NCI-H128 (cell line): ENCODE data around the gene VENTX.

Experiments
- DNase-seq: peaks from one replicate; lab custom pipeline; 2025; ENCODE audit not compliant: unreplicated experiment; lab: John Stamatoyannopoulos, UW

VENTX gene

DNA sequence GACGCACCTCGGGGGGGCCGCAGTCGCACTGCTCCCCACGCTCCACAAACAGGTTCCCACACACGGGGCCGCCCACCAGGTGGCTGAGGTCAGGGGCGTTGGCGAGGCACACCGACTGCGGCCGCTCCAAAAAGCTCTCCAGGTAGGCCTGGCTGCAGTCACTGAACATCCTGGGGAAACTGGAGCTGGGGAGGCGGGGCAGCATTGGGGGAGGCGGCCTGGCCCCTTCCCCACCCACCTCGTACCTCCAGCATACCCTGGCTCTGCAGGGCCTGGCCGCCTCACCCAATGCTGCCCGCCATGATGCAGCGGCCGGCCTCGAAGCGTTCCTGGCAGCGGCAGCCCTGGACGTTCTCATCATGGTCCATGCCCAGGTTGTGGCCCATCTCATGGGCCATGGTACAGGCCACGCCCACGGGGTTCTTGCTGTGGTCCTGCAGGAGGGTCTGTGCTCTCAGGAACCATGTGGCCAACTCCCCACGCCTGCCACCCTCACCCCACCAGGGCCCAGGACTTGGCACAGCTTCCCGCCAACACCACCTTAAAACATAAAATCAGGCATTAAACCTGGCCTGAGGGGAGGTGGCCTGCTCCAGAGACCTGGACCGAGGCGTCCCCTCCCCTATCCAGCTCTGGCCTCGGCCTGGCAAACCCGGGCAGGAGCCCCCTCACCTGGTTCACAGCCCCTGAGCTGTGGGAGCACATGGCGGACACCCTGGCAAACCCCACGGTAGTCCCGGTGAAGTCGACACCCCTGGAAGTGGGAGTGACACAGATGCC, 34.1 kb downstream of the VENTX start:
- DNase-seq, result no peak

DNA sequence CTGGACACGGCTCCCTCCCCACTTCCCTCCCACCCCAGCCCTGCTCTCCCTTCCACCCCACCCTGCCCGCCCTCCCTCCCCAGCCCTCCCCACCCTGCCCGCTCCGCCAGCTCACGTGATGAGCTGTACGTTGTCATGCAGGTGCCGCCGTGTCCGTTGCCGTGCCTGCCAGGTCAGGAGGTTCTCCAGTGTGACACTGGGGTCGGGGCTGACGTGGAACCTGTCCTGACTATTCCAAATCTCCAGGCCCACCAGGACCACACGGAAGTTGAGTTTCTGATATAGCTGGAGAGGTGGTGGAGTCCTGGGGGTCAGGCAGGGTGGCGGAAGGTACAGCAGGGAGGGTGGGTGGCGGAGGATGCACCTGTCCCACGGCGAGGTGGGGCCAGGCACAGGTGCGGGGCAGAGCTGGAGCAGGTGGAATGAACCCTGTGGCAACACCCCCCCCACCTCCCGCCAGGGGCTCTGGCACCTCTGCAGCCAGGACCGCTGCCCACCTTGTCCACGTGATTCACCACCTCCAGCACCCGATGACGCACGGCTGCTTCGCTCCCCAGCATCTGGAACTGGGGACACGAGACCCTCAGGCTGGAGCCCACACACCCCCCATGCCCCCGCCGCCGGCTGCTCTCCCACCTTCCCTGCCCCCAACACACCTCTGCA, 34.8 kb downstream of the VENTX start:
- no peak for DNase-seq

DNA sequence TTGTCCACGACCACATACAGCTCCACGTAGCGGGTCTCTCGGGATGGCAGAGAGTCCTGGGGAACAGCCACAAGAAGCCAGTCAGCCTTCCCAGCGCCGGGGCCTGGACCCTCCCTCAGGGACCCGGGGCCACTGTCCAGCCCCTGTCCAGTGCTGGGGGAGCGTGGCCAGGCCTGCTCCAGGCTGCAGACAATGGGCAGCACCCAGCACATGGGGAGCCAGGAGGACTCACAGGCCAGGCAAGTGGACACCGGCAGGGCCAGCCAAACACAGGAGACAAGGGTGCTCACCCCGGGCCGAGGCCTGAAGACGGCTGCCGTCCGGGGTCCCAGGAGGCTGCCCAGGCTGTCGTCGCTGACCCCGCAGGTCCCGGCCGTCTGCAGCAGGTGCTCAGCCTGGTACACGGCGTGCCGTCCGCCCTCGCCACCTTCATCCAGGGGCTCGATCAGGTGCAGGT, 35.3 kb downstream of the VENTX start:
- DNase-seq, result no peak

DNA sequence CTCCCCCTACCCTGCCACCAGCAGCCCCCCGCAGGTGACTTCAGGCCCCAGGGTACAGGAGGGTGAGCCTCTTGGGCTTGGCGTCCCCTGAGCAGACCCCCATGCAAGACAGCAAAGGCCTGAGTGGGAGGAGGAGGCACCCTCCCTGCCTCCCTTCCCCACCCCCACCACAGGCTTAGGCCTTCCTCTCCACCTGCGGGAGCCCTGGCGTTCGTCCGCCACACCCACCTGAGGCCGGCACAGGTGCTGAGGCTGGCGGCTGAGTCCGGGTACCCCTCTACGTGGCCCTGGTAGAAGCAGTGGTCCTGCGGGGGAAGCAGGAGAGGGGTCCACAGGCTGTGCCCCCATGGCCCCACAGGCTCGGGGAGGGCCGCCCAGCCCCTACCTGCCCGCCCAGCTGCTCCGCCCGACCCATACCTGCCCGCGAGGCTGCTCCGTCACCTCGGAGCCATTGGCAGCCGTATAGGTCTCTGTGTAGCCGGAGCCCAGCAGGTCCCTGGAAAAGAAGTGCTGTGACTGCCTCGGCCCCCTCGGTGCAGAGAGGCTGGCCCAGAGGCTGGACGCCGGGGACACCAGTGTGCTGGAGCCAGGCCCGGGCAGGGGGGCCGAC, 36.0 kb downstream of the VENTX start:
- no peak for DNase-seq

DNA sequence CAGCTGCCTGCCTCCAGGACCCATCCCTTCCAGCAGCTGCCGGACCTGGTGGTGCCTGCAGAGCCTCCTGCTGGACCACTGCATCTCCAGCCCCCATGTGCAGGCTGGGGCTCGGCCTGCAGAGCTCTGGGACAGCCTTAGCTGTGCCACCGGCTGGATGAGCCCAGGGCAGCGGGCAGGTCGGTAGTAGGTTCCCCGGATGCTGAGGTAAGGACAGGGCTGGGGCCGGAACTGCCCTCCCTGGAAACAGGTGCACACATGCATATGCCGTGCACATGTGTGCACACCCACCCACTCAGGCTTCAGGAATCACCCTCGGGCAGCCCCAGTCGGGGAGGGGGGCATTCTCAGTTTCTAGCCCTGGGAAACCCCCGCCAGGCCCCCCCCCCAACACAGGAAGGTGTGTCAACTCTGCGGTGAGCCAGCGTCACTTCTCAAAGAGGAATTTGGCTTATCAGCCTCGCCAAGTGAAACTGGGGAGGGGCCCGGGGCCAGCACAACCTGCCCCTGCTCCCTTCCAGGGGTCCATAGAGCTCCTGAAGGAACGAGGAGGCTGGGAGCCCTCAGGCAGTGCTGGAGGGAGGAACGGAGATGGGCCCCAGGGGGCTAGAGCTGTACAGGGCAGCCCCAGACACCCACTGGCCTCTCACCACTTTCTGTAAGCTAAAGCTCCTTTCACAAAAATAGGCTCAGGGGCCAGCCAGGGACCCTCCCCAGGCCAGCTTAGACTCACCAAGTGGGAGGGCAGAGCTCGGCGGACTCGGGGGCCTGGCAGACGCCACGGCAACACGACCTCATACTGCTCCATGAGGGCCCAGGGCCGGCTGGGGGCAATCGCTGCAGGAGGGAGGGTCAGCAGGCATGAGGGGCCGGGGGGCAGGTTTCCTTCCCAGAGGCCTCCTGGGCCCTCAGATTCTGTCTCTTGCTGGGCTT, 37.4 kb downstream of the VENTX start:
- no peak for DNase-seq

DNA sequence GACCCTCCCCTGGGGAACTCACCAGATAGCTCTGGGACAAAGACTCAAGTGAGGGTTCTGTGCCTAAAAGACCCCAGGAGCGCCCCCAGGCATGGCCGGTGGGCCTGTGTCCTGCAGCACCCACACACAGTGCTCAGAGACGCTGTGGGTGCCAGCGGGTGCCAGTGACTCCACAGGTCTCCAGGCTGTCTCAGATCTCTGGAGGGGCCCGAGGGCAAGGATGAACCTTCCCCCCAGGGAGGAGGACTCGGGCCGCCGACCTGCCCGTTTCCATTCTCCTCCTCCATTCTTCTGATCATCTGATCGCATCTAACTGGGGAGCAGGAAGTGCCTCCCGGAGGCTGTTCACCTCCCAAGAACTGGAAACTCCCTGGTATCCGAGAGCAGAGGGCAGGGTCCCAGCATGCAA, 38.0 kb downstream of the VENTX start:
- no peak for DNase-seq

DNA sequence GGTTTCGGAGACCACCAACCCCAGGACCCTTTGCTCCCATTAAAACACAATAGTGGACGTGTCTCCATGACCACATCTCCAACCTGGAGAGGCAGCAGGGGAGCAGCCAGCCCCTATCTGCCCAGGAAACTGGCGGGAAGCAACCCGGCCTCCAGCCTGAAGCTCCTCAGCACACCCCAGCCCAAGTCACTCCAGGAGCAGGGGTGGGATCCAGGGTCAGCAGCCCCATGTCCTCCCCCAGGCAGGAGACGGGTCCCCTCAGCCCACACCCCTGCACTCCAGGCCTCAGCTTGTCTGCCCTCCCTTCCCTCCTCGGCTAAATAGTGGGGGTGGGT, 38.4 kb downstream of the VENTX start:
- DNase-seq, result no peak

DNA sequence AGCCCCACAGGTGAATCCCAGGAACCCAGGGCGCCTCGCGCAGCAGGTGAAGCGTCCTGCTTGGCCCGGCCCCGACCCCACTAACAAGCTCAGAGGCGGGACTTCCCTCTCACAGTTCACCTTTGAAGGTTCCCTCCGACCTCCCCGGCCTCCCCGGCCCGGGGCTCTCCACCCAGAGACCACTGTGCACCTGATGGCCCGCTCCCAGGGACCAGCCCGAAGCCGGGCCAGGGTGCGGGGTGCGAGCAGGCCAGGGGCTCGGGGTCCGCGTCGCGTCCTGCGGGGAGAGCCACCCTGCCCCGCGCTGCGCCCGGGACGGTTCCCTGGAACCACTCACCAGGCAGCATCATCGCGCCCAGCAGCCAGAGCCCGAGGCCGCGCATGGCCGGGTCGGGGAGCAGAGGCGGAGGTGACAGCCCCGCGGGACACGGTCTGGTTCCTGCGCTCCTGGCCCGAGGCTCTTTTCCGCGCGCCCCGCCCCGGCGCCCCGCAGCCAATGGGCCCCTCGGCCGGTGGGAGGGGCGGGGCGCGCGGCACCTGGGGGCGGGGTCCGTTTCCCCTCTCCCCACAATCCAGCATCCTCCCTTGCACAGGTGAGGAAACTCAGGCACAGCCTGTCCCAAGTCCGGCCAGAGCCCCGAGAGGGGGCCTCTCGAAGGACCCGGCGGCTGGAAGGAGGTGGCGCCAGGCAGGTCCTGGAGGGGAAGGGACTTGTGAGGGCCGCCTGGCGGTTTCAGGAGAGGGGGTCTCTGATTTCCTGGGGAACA, 39.0 kb downstream of the VENTX start, which contains the start of gene ADAM8:
ADAM8 (minus strand) TSS at position 434 of the 767 bp plus-strand sequence; CDS start at position 383, 51 bp downstream.
- no peak for DNase-seq

DNA sequence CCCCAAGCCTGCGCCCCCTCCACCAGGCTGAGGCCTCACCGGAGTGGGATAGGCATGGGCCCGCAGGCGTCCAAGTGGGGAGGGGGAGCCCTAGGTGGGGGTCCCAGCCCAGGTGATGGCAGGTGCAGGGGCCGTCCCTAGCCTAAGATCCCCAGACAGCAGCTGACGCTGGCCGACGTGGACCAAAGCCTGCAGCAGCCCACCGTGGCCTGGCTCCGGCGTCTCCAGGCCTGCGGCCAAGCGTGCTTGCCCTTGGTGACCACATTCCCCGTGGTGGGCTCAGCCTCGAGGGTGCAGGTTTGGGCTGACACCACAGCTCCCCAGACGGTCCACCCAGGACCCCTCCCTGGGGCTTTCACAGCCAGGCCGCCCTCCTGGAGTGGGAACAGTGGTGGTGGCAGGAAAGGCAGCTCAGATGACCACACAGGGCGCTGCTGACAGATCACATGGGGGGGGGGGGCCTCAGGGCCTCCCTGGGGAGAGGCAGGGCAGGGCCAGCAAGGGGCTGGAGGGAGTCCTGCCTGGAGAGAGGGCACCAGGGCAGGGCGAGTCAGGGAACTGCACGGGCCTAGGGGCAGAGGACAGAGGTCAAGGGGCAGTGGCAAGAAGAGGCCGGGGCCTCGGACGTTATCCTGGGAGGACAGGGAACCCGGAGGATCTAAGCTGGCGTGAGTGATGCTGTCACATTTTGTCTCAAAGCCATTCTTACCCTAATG, 39.8 kb downstream of the VENTX start:
- DNase-seq, result no peak

DNA sequence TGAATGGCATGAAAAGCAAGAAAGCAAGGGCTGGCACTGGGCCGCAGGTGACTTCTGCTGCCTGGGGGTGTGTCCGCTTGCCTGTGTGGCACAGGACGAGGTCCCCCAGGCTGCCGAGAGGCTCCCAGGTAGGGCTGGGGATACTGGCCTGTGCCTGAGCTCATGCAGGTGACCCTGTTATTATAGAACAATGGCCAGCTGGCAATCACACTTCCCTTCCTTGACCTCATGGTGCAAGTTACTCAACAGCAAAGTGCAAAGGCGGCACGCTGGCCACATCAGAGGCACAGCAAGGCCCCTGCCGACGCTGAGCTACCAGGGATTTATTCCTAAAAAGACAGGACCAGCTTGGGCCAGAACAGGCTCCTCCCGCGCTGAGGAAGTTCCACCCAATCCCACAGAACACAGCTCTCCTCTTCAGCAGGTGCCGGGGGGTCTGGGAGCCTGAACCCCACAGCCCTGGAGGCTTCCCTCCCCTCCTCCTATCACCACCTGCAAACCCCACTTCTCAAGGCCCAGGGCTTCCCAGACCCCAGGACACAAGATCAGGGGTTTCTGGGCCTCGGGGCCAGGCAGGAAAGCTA, 40.4 kb downstream of the VENTX start:
- no peak for DNase-seq

DNA sequence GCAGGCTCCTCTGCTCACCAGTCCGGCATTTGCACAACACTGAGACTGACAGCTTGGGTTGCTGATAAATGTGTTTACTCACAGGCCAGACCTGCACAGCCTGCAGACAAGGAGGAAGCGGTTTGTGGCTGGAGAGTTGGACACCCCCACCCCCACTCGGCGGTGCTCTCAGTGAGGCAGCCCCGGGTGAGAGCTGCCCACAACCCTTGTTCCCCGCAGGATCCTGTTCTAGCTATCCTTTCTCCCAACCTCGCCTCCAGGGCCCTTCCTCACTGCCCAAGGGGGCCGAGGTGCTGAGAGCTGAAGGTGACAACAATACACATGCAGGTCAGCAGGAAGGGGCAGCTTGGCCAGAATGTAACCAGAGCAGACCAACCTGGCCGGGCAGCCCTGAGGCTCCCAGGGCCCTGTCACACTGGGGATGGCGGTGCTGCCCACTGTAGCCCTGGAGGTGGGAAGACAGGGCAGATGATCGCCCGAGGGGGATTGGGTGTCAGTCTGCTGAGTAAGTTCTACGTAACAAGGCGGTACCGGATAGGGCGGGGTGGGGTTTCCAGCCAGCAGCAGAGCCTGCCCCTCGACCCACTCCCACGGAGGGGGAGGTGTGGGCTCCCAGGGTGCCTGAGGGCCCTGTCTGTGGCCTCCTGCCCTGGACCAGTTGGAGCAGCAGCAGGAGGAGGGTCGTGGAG, 41.1 kb downstream of the VENTX start:
- no peak for DNase-seq

DNA sequence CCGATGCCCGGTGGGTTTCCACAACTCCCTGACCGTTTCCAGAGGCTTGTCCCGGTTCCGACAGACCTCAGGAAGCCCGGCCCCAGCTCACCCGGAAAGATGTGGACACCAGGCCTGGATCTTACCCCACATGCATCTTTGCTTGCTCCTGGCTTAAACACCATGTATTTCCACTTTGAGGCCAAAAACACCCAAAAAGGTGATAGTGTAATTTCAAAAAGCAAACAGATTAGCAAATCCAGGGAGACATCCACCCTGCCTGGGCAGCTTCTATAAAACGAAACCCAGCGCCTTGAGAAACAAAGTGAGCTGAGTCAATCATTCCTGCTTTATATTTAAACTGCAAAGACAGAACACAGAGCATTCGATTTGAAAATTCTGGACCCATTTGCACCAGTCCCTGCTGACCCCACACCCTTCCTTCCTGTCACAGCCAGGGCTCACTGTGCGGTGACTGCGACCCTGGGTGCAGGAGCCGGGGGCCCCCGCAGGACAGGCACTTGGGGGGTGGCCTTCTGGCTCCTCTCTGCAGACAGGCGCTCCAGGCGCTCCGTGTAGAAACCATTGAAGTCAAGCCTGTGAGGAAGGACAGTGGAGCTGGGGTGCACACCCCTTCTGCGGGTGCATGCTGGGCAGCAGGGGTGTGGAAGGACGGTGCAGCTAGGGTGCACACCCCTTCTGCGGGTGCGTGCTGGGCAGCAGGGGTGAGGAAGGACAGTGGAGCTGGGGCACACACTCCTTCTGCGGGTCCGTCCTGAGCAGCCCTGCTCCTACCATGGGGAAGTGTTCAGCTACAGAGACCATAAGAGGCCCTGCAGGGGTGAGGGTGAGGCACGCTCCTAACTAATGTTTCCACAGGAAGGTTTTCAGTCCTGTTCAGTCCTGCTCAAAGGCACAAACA, 41.9 kb downstream of the VENTX start:
- no peak for DNase-seq

DNA sequence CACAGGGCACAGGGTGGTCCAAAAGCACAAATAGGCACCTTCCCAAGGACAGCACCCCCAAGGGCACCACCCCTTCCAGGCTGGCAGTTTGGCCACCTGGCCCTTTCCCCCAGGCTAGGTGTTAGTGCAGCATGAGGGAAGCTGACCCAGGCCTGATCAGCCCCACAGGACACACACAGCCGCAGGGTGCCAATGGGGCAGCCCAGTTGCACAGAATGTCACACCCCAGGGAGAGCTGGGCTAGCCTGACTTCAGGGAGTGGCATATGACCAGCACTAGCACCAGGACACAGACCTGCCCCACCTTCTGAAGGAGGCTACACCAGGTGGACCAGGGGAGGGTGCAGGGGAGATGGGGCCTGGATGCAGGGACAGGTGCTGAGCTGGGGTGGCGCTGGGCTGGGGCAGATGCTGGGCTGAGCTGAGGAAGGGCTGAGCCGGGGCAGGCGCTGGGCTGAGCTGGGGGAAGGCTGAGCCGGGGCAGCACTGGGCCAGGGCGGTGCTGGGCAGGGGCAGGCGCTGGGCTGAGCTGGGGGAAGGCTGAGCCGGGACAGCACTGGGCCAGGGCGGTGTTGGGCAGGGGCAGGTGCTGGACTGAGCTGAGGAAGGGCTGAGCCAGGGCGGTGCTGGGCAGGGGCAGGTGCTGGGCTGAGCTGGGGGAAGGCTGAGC, 42.9 kb downstream of the VENTX start:
- DNase-seq, result no peak

DNA sequence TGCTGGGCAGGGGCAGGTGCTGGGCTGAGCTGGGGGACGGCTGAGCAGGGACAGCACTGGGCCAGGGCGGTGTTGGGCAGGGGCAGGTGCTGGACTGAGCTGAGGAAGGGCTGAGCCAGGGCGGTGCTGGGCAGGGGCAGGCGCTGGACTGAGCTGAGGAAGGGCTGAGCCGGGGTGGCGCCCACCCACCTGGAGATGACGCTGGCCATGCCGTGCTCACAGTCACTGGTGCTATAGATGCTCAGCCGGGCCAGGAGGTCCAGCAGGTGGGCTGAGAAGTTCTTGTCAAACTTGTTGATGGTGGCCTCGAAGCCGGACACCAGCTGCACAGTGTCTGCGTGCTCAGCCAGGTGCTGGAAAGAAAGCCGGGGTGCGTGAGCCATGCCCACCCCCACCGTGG, 43.4 kb downstream of the VENTX start:
- DNase-seq, result no peak

DNA sequence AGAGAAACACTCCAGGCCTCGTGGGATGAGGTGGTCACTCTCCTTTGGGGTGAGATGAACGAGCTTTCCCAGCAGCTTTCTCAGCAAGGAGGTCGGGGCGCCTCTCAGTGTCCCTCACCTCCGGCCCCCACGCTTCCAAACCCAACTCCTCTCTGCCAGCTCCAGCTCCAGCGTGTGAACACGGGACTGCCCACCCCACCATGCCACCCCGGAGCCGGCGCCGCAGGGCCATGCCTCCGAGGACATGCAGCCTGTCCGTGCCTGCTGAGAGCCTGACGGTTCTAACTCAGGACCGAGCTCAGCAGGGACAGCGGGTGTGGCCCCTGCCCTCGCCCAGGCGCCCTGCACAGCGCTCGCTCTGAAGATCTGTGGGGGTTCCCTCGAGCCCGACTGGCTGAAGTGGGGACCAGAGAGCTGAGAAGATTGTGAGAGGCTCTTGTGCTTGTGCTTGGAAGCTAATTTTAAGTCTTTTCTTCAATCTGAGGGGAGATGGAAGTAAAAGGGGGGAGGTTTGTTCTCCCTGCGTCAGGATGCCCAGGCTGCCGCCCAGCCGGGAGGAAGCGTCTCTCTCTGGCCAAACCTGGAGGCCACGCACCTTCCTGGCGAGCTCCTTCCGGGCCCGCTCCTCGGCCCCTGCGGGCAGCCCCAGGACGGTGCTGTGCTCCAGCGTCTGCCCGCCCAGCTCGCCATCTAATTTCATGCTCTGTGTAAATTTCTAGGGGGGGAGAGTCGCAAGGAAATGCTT, 44.1 kb downstream of the VENTX start:
- DNase-seq, result no peak

DNA sequence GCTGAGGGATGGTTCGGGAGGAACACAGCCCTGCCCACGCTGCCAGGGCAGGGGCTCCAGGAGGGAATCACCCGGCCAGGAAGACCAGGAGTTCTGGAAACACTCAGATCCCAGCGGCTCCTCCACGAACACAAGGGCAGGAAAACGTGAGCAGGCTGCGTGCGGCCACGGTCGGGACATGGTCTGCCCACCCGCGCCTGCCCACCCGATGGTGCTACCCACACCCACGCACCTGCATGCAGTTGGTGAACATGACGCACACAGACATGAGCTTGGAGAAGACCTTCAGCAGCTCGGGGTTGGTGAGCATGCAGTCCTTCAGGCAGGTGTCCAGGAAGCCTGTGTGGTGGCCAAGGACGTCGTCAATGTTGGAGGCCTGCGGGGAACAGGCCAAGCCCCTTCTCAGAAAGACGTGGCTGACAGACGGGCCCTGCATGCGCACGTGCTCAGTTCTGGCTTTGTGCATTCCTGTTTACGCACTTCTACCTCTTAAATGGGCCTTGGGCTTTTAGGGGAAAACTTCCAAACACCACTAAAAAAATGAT, 45.3 kb downstream of the VENTX start:
- no peak for DNase-seq
